Iris pigment epithelial cell (primary cell): ENCODE data around the gene USP53.
"Not testable (repeated sequence)": the region's sequence is repeated elsewhere in the genome, so short reads cannot be mapped to it uniquely, and the experiment has no call there.

Experiments used
- DNase-seq: peaks from one replicate; pipeline ENCODE4 v3.0.0-alpha.2; 2011; ENCODE audit warnings: low read depth

USP53 gene

DNA sequence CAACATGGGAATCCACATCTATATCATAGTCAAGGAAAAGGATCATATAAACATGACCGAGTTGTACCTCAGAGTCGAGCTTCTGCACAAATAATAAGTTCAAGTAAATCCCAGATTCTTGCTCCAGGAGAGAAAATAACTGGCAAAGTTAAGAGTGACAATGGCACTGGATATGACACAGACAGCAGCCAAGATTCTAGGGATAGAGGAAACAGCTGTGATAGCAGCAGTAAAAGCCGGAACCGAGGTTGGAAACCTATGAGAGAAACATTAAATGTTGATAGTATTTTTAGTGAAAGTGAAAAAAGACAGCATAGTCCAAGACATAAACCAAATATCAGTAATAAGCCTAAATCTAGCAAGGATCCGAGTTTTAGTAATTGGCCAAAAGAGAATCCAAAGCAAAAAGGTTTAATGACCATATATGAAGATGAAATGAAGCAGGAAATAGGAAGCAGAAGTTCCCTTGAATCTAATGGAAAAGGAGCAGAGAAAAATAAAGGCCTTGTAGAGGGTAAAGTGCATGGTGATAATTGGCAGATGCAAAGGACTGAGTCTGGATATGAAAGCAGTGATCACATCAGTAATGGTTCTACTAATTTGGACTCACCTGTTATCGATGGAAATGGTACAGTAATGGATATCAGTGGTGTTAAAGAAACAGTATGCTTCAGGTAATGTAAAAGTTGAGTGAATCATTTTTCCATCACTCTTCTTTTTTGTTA is 59.0 kb downstream of the USP53 start:
- DNase-seq = no peak

- not testable (repeated sequence) for DNase-seq
These were observed 67.0 kb downstream of the USP53 start for GRCh38 chr4:119279541-119279940.

- DNase-seq = not testable (repeated sequence)
These were observed 67.4 kb downstream of the USP53 start for GRCh38 chr4:119279945-119280344.

DNA sequence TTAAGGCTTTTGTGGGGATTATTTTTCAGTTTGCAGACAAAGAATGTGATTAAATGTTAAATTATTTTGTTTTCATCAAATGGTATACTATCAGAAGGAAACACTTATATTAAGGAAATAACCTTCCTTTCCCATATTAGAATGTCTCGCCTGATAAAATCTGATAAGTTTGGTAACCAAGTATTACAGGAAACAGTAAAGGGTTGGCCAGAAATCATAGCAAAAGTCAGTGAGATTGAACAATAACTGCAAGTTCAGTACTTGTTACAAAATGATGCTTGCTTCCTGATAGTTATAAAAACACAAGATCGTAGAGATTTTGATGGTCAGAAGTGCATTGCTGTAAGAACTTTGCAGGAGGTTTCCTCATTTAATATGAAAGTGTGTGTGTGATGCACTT is 68.9 kb downstream of the USP53 start:
- DNase-seq = no peak

DNA sequence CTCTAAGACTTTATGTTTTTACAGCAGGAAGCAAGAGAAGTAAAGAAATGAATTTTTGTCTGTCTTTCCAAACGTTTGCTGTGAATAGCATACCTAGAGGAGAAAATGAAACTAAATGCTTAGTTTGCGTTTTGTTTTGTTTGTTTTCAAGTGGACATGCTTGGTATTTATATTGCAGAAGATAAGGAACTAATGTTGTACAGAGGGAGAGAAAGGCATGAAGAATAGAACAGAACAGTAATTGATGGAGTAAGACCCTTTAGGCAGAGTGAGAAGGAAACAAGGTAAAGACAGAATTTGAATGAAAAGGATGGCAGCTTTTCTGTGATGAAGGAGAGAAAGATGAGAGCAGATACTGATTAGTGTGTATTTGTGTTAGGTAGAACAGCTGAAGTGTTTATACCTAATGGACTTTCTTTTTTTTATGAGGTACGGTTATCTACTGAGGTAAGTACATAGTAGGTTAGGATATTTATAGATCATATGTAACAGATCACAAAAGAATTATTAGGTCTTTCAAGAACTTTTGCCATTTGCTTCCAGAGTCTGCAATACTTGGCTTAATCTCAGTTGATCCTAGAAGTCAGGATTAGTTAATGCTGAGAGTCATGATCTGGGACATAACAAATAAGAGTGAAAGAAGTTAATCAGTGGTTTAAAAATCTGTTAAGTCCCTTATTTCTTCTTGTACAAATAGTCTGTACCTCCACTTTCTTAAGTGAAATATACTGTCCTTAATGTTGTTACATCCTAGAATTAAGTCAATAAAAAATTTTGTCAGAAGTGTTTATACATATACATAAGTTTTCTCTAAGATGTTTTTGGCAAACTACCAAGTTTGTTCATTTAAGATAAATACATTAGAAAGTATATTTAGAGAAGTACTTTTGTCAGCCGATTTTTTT is 72.6 kb downstream of the USP53 start:
- peak; percentile 45 for DNase-seq

- DNase-seq = peak; percentile 75
These were observed 74.0 kb downstream of the USP53 start for GRCh38 chr4:119286377-119287002.

DNA sequence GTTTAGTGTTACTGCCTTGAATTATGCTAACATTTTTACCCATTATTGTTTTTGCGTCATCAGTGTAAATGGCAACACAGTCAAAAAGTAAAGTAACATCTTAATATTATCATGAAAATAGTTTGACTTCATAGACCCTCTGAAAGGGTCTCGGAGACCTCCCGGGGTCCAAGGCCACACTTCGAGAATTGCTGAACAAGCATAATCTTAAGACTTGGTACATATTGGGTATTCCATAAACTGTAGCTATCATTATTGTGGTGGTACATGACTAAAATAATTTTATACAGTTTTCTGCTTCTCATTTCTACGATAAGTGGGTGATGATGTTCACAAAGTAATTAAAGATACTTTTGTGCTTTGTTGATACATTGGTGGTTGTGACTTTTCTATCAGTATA is 76.8 kb downstream of the USP53 start:
- no peak for DNase-seq

- DNase-seq = no peak
These were observed 78.1 kb downstream of the USP53 start for GRCh38 chr4:119290598-119290997.

- no peak for DNase-seq
These were observed 83.8 kb downstream of the USP53 start for GRCh38 chr4:119296356-119296755.

DNA sequence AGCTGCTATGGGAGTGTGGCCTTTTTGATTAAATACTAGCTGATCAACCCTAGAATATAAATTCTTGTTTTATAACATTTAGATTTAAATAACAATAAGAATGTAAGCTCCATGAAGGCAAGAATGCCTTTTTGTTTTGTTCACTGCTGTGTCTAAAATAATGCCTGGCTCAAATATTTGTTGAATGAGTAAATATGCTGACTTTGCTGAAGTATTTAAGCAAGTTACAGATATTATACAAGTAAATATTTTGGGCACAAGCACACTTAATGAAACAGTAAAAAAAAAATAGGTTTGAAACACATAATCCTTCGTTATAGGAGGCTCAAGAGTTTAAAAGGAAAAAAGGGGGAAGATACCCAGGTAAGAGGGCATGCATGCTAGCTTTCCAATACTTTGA is 85.3 kb downstream of the USP53 start:
- no peak for DNase-seq

DNA sequence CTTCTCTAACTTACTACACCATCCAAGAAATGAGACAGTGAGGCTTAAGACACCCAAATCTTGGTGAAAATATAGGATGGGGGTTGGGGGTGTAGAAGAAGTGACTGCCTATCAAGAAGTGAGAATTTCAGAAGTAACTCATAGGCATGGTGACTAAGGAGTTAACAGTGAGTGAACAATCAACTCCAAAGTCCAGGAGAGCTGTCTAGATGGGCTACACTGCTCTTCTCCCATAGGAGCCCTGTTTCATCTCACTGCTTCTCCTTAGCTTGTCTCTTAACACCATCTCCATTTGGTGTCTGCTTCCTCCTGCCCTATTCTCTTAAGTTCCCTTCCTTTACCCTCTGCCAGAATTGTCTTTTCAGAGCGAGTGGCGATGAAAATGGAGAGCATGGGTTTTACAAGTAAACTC is 86.8 kb downstream of the USP53 start:
- peak; percentile 32 for DNase-seq

- DNase-seq = no peak
These were observed 87.2 kb downstream of the USP53 start for GRCh38 chr4:119299741-119300100.

GRCh38 chr4:119300101-119300978 is 87.8 kb downstream of the USP53 start:
- peak; percentile 93 for DNase-seq

DNA sequence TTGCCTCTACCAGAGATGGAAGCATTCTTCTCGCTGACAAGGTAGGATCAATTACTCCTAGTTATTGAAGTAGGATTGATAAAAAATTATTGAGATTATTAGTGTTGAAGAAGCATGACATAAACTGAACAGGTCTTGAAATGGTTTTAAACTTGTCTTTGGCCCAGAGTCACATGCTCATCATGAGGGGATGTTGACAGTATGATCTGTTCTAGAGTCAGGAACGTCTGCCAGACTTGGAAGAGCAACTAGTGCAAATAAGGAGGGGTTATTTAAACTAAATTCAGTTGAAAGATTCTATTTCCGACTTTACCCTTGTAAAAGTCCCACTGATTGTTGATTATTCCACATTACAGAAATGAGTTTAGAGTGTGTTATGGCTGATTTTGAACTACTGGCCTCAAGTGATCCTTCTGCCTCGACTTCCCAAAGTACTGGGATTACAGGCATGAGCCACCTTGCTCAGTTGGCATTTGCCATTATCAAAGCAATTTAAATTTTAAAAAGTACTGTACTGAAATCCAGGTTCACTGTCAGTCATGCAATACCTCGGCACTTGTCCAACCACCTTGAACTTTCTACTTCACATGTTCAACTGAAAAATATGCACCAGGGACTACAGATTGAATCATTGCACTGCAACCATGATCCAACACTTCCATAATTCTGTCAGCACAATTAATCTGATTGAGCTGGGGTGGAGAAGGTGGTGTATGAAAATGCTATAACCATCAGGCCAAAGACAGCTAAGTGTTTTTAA is 89.7 kb downstream of the USP53 start:
- no peak for DNase-seq

DNA sequence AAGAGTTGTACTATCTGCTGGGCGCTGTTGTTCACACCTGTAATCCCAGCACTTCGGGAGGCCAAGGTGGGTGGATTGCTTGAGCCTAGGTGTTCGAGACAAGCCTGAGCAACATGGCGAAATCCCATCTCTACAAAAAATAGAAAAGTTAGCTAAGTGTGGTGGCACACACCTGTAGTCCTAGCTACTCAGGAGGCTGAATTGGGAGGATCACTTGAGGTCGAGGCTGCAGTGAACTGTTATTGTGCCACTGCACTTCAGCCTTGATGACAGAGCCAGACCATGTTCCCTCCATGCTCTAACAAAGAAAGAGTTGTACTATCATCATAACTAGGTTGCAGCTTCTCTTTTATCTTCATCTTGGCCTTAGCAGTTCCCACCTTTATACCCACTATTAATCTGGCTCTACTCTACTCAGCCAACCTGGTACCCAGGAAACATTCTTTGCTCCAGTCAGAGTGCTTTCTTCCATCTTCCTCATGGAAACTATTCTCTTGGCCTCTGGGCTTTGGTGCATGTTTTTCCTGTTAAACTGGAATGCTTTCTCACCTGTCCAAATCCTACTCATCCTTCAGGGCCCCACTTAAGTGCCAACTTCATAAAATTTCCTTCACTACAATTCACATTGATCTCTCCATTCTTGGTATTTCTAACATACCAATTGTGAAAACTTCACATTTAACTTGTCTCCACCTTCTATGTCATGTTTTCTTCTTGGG is 91.2 kb downstream of the USP53 start:
- no peak for DNase-seq

GRCh38 chr4:119304431-119304830 is 91.9 kb downstream of the USP53 start:
- DNase-seq = no peak

DNA sequence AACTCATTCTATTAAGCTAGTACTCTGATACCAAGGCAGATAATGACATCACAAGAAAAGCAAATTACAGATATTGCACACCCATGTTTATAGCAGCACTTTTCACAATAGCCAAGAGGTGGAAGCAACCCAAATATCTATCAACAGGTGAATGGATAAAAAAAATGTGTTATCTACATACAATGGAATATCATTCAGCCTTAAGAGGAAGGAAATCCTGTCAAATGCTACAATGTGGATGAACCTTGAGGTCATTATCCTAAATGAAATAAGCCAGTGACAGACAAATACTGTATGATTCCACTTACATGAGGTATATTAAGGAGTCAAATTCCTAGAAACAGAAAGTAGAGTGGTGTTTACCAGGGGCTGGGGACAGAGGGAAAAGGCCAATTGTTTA is 95.1 kb downstream of the USP53 start:
- no peak for DNase-seq

GRCh38 chr4:119310826-119311225 is 98.3 kb downstream of the USP53 start:
- peak; percentile 73 for DNase-seq

DNA sequence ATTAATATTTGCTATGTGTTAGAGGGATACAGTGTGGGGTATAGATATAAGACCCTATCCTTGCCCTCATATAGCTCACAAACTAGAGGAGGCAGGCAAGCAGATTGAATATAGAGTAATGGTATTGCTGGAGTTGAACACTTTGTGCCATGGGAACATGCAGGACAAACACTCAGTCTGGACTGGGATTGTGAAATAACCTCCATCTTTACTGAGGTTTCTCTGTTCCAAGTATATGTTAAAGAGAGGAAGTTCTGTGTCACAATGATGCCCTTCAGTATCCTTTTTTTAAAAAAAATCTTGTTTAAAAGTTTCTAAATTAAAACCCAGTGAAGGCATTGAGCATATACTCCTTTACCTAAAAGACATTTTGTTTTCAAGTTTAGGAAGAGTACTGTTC is 100.7 kb downstream of the USP53 start:
- peak; percentile 50 for DNase-seq

- peak; percentile 58 for DNase-seq
These were observed 101.8 kb downstream of the USP53 start for GRCh38 chr4:119314356-119314755.
